Tibial nerve (tissue), 3 donors: ENCODE results near the gene TRIM34.

ENCODE experiments used
- CTCF ChIP-seq, 5 experiments: fragments of 200-600 bp in 3 of 5; fragments of 450-650 bp in 2 of 5; sonication (generic) in 3 of 5; IDR thresholded peaks; one replicate each; pipeline ENCODE4 v1.5.1; 2016 to 2019; ENCODE audit warnings: antibody characterized with exemption in 5 of 5, mild to moderate bottlenecking in 3 of 5, moderate library complexity in 2 of 5
- POLR2A ChIP-seq, 2 donors: fragments of 450-650 bp; IDR thresholded peaks; one replicate each; pipeline ENCODE4 v1.6.1; 2017; ENCODE audit warnings: antibody characterized with exemption in 2 of 2, mild to moderate bottlenecking in 2 of 2, moderate library complexity in 2 of 2

- no peak for TF ChIP-seq POLR2A (IDR thresholded peaks at IDR 0.05)
- no peak for TF ChIP-seq CTCF (IDR thresholded peaks at IDR 0.05)
These were observed 59.3 kb downstream of the TRIM34 start for GRCh38 chr11:5684036-5684645.
